Activated CD4-positive, alpha-beta memory T cell treated with anti-CD3 and anti-CD28 coated beads, Interleukin-2, amount 10 ng/mL, durations not matched to agents 7 days and 5 days (primary cell): ENCODE results near the gene MKRN2OS. TPM values are rescaled to one million over a fixed set of nuclear protein-coding genes. Genes with fewer than 3 reads are reported as not detected.
A peak's percentile ranks its signal among the peaks of the same experiment; 100 is the strongest.
"Not testable (repeated sequence)": the region's sequence is repeated elsewhere in the genome, so short reads cannot be mapped to it uniquely, and the experiment has no call there.

Experiments
- CTCF ChIA-PET: fragments of 350-600 bp; sonication (Branson Sonifier 250); formaldehyde crosslinking; loops from one replicate; lab custom pipeline; 2021; ENCODE audit warnings: antibody characterized with exemption, inconsistent platforms; lab: Charles Lee
- POLR2A ChIA-PET: fragments of 350-600 bp; sonication (Branson Sonifier 250); formaldehyde crosslinking; loops from one replicate; lab custom pipeline; 2021; ENCODE audit warnings: antibody characterized with exemption; lab: Charles Lee
- DNase-seq: peaks from one replicate; pipeline ENCODE4 v3.0.0-alpha.2; 2020
- H3K27ac Mint-ChIP-seq: one replicate; pipeline ENCODE4 v1.8.0; 2021; ENCODE audit warnings: mild to moderate bottlenecking, mixed read lengths
- H3K27me3 Mint-ChIP-seq: one replicate; pipeline ENCODE4 v1.8.0; 2021; ENCODE audit warnings: mixed read lengths
- H3K36me3 Mint-ChIP-seq: one replicate; pipeline ENCODE4 v1.8.0; 2021; ENCODE audit warnings: low read depth, mixed read lengths
- H3K4me1 Mint-ChIP-seq: one replicate; pipeline ENCODE4 v1.8.0; 2021; ENCODE audit warnings: mixed read lengths
- H3K4me3 Mint-ChIP-seq: one replicate; pipeline ENCODE4 v1.8.0; 2021; ENCODE audit warnings: mild to moderate bottlenecking, mixed read lengths
- H3K9me3 Mint-ChIP-seq: one replicate; pipeline ENCODE4 v1.8.0; 2021; ENCODE audit warnings: mixed read lengths
- total RNA-seq, 2 experiments: library from RNA; stranded (reverse); gene quantifications; one replicate each; pipeline ENCODE4 v1.2.3, GENCODE V29; 2021

Gene MKRN2OS
- total RNA-seq, 2 experiments from 2014 or later: not detected

GRCh38 chr3:12558706-12559105 lies 13.4 kb upstream of the MKRN2OS start:
- H3K27me3 Mint-ChIP-seq: peaks cover 17% of the 10 kb centered on the region

GRCh38 chr3:12557473-12558100 lies 12.3 kb upstream of the MKRN2OS start:
- ChIA-PET POLR2A (interaction anchor here (1.3 to 4.2 kb wide), 4 partner anchors 12 to 106 kb away, joined by 3 to 21 read pairs (median 5); partner anchors contain the start of genes MKRN2OS, RAF1 and TSEN2), CTCF (interaction anchor here (0.9 kb wide), 2 partner anchors 21 to 73 kb away, joined by 3 read pairs; partner anchors contain the start of gene TSEN2)
- no peaks in the 10 kb centered on the region for H3K36me3 Mint-ChIP-seq
- peaks cover 60% of the 10 kb centered on the region for H3K4me1 Mint-ChIP-seq
- H3K27me3 Mint-ChIP-seq: peaks cover 19% of the 10 kb centered on the region
- peak overlapping the region; percentile 98 for H3K4me3 Mint-ChIP-seq
- H3K27ac Mint-ChIP-seq: peak overlapping the region; percentile 88
- no peaks in the 10 kb centered on the region for H3K9me3 Mint-ChIP-seq
- no peak for DNase-seq

More at GRCh38 chr3:12558706-12559105, 13.4 kb upstream of the MKRN2OS start:
- Mint-ChIP-seq H3K4me1 (peaks cover 58% of the 10 kb centered on the region), H3K4me3 (no peak overlapping the region), H3K27ac (no peak overlapping the region), H3K9me3 (no peaks in the 10 kb centered on the region), H3K36me3 (no peaks in the 10 kb centered on the region)
- ChIA-PET POLR2A (interaction anchor here (1.1 to 4.2 kb wide), 5 partner anchors 11 to 105 kb away, joined by 3 to 21 read pairs (median 4); partner anchors contain the start of genes RAF1 and TSEN2), CTCF (interaction anchor here (0.9 to 1.6 kb wide), 4 partner anchors 12 to 148 kb away, joined by 3 read pairs; partner anchors contain the start of gene TSEN2)
- no peak for DNase-seq

- CTCF ChIA-PET: no interaction called here
- Mint-ChIP-seq H3K4me1 (peaks cover 59% of the 10 kb centered on the region), H3K9me3 (no peaks in the 10 kb centered on the region)
Observed at GRCh38 chr3:12556690-12557472, 11.6 kb upstream of the MKRN2OS start, which contains the start of gene MKRN2. MKRN2 (plus strand) TSS chr3:12557087; CDS start chr3:12557151, 64 bp downstream.

GRCh38 chr3:12556314-12556689 lies 11.0 kb upstream of the MKRN2OS start:
- DNase-seq: no peak
- Mint-ChIP-seq H3K27ac (peak overlapping the region; percentile 88), H3K9me3 (no peaks in the 10 kb centered on the region), H3K36me3 (no peaks in the 10 kb centered on the region), H3K27me3 (peaks cover 19% of the 10 kb centered on the region), H3K4me1 (peaks cover 54% of the 10 kb centered on the region), H3K4me3 (peak overlapping the region; percentile 98)
- ChIA-PET POLR2A (interaction anchor here (1.3 to 4.2 kb wide), 3 partner anchors 11 to 107 kb away, joined by 3 to 21 read pairs (median 7); partner anchors contain the start of genes MKRN2OS, RAF1 and TSEN2), CTCF (no interaction called here)

More at GRCh38 chr3:12556690-12557472, 11.6 kb upstream of the MKRN2OS start, which contains the start of gene MKRN2:
- Mint-ChIP-seq H3K27ac (peak within 1 kb of the TSS; percentile 88), H3K36me3 (no peaks in the 10 kb centered on the region), H3K4me3 (peak within 1 kb of the TSS; percentile 98), H3K27me3 (peaks cover 19% of the 10 kb centered on the region)
- POLR2A ChIA-PET: interaction anchor here (1.3 to 4.2 kb wide), 3 partner anchors 11 to 107 kb away, joined by 3 to 21 read pairs (median 7); partner anchors contain the start of genes MKRN2OS, RAF1 and TSEN2
- peak; percentile 88 for DNase-seq

GRCh38 chr3:12553921-12554391 lies 8.7 kb upstream of the MKRN2OS start:
- no peak for DNase-seq
- POLR2A ChIA-PET: interaction anchor here (0.7 kb wide), 2 partner anchors 69 to 110 kb away, joined by 3 to 4 read pairs; partner anchors contain the start of genes RAF1 and TSEN2
- Mint-ChIP-seq H3K36me3 (no peaks in the 10 kb centered on the region), H3K4me3 (peak overlapping the region; percentile 77), H3K27ac (no peak overlapping the region), H3K4me1 (peaks cover 32% of the 10 kb centered on the region), H3K27me3 (peaks cover 22% of the 10 kb centered on the region), H3K9me3 (no peaks in the 10 kb centered on the region)
- CTCF ChIA-PET: no interaction called here

- no peak overlapping the region for H3K27ac Mint-ChIP-seq
- H3K4me3 Mint-ChIP-seq: no peak overlapping the region
- H3K27me3 Mint-ChIP-seq: peaks cover 14% of the 10 kb centered on the region
- no peaks in the 10 kb centered on the region for H3K36me3 Mint-ChIP-seq
- CTCF ChIA-PET: no interaction called here
- no peak for DNase-seq
- no peaks in the 10 kb centered on the region for H3K9me3 Mint-ChIP-seq
- H3K4me1 Mint-ChIP-seq: peaks cover 9% of the 10 kb centered on the region
- POLR2A ChIA-PET: no interaction called here
Observed at GRCh38 chr3:12549971-12550760, 4.9 kb upstream of the MKRN2OS start.

- Mint-ChIP-seq H3K36me3 (no peaks in the 10 kb centered on the region), H3K4me1 (no peaks in the 10 kb centered on the region), H3K27ac (no peak overlapping the region), H3K9me3 (no peaks in the 10 kb centered on the region), H3K4me3 (no peak overlapping the region), H3K27me3 (no peaks in the 10 kb centered on the region)
- CTCF ChIA-PET: no interaction called here
- no peak for DNase-seq
- POLR2A ChIA-PET: interaction anchor here (1.4 kb wide), 1 partner anchor 12 kb away, joined by 3 read pairs; the partner anchor contains the start of gene MKRN2
Observed at GRCh38 chr3:12544652-12545472, 437 bp downstream of the MKRN2OS start.

- POLR2A ChIA-PET, H3K9me3 Mint-ChIP-seq, H3K27me3 Mint-ChIP-seq, H3K4me1 Mint-ChIP-seq, H3K4me3 Mint-ChIP-seq, DNase-seq, H3K27ac Mint-ChIP-seq, H3K36me3 Mint-ChIP-seq: not testable (repeated sequence)
- CTCF ChIA-PET: interaction anchor here (0.6 to 1.2 kb wide), 3 partner anchors 8 to 180 kb away, joined by 3 read pairs; no protein-coding TSS in a partner anchor
Observed at GRCh38 chr3:12543497-12543896, 1.8 kb downstream of the MKRN2OS start.

- ChIA-PET CTCF (no interaction called here), POLR2A (no interaction called here)
- no peak overlapping the region for H3K27ac Mint-ChIP-seq
- no peaks in the 10 kb centered on the region for H3K27me3 Mint-ChIP-seq
- DNase-seq: no peak
- no peak overlapping the region for H3K4me3 Mint-ChIP-seq
- H3K36me3 Mint-ChIP-seq: no peaks in the 10 kb centered on the region
- H3K9me3 Mint-ChIP-seq: no peaks in the 10 kb centered on the region
- H3K4me1 Mint-ChIP-seq: no peaks in the 10 kb centered on the region
Observed at GRCh38 chr3:12541625-12542024, 3.7 kb downstream of the MKRN2OS start.

- POLR2A ChIA-PET: no interaction called here
- Mint-ChIP-seq H3K9me3 (no peaks in the 10 kb centered on the region), H3K4me1 (no peaks in the 10 kb centered on the region), H3K36me3 (peaks cover 5% of the 10 kb centered on the region), H3K27me3 (no peaks in the 10 kb centered on the region), H3K4me3 (no peak overlapping the region), H3K27ac (no peak overlapping the region)
- CTCF ChIA-PET: interaction anchor here (1.1 kb wide), 1 partner anchor 404 kb away, joined by 4 read pairs; no protein-coding TSS in a partner anchor
- DNase-seq: no peak
Observed at GRCh38 chr3:12536423-12536822, 8.9 kb downstream of the MKRN2OS start.

- Mint-ChIP-seq H3K4me1 (no peaks in the 10 kb centered on the region), H3K27me3 (no peaks in the 10 kb centered on the region), H3K4me3 (no peak overlapping the region), H3K27ac (no peak overlapping the region), H3K9me3 (no peaks in the 10 kb centered on the region), H3K36me3 (peaks cover 12% of the 10 kb centered on the region)
- POLR2A ChIA-PET: no interaction called here
- DNase-seq: no peak
- CTCF ChIA-PET: no interaction called here
Observed at GRCh38 chr3:12532182-12532581, 13.1 kb downstream of the MKRN2OS start.
